Retina (tissue), 1 donor: ENCODE results near the gene ZNF525.
"Not testable (repeated sequence)": the region's sequence is repeated elsewhere in the genome, so short reads cannot be mapped to it uniquely, and the experiment has no call there.

Experiments used
- DNase-seq: peaks from one replicate; pipeline ENCODE4 v3.0.0-alpha.2; 2016

The ZNF525 gene

DNA sequence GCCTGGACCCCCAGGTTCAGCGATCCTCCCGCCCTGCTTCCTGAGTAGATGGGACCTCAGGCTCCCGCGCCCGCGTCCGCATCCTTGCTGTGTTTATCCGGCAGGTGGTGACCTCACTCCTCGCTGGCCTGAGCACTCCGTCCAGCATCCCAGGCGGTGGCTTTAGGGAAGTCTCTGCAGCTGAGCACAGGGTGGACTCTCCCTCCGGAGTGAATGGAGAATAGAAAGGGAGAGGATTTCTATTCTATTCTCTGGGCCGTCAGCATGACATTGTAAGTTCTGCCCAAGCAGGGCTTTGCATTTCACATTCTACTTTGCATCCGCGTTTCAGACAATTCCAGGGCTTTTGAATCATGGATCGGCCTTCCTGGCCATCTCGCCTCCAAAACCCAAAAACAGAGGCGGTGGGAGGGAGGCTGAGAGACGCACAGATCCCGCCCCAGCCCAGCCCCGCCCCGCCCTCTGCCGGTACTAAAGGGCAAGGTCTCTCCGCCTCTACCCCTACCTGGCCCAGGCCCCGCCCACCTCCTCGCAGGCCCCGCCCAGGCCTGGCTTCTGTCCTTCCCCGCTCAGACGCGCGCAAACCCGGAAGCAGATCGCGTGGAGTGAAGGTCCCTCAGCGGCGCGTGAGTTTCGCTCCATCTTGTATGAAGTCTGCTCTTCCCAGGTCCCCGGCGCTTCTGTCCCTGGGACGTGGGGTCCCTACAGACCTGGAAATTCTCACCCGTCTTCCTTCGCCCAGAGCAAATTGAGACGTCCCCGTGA lies at the start of gene ZNF525:
TSS of gene ZNF525 (plus strand) at position 572 of the 765 bp plus-strand sequence. CDS start 6,577 bp downstream, outside the sequence.
- peak; percentile 80 for DNase-seq

DNA sequence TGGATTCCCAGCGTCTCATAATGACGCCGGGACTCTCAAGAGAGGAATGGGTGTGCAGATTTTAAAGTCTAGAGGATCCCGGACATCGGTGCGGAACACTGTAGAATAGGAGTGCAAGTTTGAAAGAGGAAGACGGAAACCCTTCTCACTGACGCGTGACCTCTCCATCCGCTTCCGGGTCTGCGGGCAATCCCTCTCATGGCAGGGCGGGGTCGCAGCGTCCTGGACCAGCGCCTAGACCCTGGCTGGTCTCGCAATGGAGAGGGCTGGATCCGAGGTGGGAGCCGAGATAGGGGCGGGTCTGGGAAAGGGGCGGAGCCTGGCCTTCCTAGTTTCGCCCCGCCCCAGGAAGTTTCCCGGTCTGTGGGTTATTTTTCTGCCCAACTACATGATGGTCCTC lies 36.5 kb upstream of the ZNF525 start:
- no peak for DNase-seq

DNA sequence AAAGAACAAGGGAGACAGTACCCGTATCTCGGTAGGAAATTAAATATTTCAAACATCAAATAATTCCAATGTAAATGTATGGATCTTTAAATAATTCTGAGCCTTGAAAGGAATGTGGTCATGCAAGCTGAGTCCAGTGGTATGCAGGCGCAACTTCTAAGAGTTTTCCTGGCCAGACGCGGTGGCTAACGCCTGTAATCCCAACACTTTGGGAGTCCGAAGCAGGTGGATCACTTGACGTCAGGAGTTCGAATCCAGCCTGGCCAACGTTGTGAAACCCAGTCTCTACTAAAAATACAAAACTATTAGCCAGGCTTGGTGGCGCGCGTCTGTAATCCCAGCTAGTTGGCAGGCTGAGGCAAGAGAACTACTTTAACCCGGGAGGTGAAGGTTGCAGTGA lies 33.0 kb upstream of the ZNF525 start:
- DNase-seq: no peak

DNA sequence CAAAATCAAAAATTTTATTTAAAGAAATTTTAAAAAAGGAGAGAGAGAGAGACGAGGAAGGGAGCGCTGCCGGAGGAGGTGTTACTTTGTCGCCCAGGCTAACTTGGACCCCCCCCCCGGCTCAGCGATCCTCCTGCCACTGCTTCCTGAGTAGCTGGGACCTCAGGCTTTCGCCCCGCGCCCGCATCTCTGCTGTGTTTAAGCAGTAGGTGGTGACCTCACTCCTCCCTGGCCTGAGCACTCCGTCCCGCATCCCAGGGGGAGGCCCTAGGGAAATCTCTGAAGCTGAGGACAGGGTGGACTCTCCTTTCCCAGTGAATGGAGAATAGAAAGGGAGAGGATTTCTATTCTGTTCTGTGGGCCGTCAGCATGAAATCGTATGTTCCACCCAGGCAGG lies 32.4 kb upstream of the ZNF525 start:
- no peak for DNase-seq

DNA sequence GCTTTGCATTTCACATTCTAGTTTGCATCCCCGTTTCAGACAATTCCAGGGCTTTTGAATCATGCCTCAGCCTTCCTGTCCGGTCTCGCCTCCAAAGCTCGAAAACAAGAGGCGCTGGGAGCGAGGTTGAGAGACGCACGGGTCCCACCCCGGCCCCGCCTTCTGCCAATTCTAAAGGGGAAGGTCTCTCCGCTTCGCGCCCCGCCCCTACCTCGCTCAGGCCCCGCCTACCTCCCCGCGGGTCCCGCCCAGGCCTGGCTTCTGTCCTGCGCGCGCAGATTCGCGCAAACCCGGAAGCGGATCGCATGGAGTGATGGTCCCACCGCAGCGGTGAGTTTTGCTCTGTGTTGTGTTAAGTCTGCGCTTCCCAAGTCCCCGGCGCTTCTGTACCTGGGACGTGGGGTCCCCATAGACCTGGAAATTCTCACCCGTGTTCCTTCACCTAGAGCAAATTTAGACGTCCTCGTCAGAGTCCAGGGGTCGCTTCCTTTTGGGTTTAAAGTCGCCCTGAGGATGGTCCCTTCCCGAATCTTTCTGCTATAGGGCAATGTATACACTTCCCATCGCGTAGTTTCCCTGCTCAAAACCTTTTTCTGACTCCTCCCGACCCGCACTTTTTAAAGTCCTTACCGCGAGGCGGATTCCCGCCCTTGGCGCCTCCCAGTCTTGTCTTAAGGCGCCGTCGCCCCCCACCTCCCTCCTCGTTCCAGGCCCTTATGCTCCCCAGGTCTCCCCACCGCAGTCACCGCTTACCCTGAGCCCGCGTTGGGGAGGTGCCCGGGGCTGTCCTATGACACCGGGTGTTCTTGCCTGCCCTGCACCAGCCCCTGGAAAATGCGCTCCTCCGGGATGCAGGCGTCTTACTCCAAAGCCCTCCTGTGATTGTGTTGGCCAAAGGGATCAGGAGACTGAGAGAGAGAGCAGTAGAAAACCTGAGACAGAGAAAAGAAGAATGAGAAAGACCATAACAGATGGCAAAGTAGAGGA lies 31.7 kb upstream of the ZNF525 start, which contains the start of gene ZNF845:
TSS of gene ZNF845 (plus strand) at position 287 of the 987 bp plus-strand sequence. CDS start 7,559 bp downstream, outside the sequence.
- peak; percentile 95 for DNase-seq

DNA sequence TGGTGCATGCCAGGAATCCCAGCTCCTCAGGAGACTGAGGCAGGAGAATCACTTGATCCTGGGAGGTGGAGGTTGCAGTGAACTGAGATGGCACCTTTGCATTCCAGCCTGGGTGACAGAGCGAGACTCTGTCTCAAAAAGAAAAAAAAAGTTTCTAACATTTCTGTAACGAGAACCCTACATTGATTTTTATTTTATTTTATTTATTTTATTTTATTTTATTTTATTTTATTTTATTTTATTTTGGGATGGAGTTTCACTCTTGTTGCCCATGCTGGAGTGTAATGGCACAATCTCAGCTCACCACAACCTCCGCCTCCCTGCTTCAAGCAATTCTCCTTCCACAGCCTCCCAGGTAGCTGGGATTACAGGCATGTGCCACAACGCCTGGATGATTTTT lies 21.1 kb upstream of the ZNF525 start:
- DNase-seq: not testable (repeated sequence)

DNA sequence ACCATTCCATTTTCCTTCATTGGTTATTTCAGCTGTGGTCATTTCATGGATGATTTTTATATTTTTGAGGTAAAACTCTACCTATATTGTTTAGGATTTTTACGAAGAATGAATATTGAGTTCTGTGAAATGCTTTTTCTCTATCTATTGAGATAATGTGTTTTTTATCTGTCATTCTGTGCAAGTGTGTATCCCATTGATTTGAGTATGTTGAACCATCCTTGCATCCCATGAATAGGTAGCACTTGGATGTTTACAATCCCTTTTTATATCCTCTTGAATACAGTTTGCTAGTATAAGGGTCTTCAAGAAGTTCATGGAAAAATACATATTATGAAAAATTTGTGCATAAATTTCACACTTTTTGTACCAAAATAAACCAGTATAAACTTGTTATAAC lies 9.8 kb upstream of the ZNF525 start:
- no peak for DNase-seq

DNA sequence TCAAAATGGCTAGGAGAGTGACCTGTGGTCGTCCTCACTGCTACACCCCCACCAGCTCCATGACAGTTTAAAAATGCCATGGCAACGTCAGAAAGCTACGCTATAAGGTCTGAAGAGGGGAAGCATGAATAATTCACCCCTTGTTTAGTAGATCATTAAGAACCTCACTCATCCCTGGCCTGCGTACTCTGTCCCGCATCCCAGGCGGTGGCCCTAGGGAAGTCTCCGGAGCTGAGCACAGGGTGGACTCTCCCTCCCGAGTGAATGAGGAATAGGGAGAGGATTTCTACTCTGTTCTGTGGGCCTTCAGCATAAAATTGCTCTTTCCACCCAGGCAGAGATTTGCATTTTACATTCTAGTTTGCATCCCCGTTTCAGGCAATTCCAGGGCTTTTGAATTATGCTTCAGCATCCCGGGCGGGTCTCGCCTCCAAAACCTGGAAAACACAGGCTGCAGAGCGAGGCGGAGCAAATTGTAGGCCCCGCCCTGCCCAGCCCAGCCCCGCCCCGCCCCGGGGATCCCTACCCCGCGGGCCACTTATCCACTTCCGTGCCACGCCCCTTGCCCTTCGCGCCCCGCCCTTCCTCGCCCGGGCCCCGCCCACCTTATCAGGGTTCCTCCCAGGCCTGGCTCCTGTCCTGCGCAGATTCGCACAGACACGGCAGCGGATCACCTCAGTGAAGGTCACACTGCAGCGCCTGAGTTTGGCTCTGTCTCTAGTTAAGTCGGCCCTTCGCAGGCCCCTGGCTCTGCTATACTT lies 7.5 kb upstream of the ZNF525 start:
- DNase-seq: no peak

DNA sequence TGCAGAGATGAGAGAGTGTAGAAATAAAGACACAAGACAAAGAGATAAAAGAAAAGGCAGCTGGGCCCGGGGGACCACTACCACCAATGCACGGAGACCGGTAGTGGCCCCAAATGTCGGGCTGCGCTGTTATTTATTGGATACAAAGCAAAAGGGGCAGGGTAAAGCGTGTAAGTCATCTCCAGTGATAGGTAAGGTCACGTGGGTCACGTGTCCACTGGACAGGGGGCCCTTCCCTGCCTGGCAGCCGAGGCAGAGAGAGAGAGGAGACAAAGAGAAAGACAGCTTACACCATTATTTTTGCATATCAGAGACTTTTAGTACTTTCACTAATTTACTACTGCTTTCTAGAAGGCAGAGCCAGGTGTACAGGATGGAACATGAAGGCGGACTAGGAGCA lies 5.4 kb upstream of the ZNF525 start:
- not testable (repeated sequence) for DNase-seq

DNA sequence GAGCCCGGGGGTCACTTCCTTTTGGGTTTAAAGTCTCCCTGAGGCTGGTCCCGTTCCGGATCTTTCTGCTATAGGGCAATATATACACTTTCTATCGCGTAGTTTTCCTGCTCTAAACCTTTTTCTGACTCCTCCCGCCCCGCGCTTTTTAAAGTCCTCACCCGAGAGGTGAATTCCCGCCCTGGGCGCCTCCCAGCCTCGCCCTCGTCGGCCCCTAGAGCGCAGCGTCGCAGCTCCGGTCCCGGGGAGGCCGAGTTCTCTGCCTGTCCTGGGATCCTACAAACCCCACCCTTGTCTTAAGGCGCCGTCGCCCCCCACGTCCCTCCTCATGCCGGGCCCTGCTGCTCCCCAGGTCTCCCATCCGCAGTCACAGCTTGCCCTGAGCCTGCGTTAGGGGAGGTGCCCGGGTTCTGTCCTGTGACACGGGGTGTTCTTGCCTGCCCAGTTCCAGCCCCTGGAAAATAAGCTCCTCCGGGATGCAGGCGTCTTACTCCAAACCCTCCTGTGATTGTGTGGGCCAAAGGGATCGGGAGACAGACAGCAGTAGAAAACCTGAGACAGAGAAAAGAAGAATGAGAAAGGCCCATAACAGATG lies 491 bp downstream of the ZNF525 start:
- DNase-seq: no peak

DNA sequence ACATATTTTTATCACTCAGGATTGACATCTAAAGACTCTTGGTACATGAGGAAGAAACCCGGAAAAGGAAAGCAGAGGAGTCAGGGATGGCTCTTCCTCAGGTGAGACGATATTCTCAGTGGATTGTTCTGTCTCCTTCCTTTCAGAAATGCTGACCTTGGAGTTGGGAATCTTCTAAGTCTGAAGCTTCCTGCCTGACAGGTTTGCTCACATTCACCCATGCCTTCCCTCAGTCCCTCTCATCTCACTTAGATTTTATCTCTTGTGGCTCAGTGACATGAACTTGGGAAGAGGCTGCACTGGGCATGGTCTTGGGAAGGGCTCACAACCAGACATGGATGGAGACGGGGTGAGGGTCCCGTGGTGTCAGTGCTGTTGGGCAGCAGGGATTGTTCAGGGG lies 6.7 kb downstream of the ZNF525 start:
- DNase-seq: no peak

DNA sequence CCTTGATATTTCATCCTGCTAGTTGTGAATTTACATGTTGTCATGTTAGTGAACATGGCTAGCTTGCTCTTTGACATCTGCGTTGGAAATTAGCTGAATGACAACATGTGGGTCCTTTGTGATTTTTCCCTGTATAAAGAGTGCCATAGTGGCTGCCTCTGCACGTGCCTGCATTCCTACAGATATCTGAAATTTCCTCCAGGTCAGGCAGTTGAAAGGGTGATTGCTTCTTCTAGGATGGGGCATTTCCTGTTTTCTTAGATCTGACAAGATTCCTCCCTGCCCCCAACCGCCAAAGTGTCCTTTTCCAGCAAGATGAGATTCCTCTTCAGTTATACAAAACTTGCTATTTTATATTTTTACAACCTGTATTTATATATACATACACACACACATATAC lies 8.8 kb downstream of the ZNF525 start:
- DNase-seq: no peak

DNA sequence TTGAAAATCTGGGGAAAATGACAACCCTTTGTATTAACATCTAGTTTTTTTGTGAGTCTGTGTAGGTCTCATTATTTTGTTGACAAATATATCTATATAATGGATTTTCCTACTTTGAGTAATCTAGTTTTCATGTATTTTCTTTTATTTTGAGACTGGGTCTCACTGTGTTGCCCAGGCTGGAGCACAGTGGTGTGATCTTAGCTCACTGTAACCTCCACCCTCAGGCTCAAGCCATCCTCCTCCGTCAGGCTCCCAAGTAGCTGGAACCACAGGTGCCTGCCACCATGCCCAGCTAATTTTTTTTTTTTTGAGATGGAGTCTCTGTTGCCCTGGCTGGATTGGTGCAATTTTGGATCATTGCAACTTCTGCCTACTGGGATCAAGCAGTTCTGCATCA lies 9.2 kb downstream of the ZNF525 start:
- DNase-seq: no peak

DNA sequence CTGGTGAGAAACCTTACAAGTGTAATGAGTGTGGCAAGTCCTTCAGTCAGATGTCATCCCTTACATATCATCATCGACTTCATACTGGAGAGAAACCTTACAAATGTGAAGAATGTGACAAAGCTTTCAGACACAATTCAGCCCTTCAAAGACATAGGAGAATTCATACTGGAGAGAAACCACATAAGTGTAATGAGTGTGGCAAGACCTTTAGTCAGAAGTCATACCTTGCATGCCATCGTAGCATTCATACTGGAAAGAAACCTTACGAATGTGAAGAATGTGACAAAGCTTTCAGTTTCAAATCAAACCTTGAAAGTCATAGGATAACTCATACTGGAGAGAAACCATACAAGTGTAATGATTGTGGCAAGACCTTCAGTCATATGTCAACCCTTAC lies 15.9 kb downstream of the ZNF525 start:
- DNase-seq: no peak

DNA sequence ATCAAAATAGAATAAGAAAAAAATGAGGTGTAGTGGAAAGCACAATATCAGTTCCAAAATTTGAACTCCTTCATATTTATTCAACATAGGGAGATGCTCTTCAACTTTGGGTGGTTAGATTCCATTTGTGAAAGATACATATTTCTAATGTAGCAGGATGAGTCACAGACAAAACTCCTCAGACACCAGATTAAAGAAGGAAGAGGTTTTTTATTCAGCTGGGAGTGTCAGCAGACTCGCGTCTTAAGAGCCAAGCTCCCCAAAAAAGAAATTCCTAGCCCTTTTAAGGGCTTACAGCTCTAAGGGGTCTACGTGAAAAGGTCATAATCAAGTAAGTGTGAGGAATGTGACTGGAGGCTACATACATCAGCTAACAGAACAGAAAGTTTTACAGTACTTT lies 22.7 kb downstream of the ZNF525 start:
- no peak for DNase-seq

DNA sequence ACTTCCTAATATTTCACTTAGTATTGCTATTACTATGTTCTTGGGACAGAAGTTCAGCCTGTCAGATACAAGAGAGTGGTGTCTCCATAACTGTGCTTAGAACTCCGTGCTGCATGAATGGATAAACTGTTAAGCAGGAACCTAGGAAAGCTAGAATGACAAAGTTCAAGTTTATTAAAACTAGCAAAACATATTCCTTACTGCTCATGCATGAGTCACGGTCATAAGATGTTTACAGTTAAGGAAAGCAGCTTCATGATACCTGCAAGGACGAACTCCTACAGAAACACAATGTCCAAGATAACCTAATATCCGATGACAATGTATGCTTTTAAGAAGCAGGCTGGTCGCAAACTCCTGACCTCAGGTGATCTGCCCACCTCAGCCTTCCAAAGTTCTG lies 23.4 kb downstream of the ZNF525 start:
- DNase-seq: no peak

DNA sequence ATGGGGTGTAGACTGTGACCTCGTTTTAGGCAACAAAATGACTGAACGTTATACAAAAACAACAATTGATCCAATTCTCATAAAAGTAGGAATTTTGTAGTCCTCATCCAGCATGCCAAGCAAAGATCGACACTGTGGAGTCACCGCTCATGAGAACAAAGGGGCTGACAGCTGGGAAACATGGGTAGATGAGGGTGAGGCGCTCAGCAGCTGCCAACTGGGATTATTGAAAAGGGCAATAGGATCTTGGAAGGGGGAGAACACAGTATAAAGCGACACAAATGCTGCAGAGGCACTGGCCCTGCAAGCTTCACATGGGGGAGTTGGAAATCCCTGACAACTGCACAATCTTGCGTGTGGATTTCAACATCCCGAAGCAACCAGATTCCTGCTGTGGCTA lies 24.1 kb downstream of the ZNF525 start:
- DNase-seq: peak; percentile 53

DNA sequence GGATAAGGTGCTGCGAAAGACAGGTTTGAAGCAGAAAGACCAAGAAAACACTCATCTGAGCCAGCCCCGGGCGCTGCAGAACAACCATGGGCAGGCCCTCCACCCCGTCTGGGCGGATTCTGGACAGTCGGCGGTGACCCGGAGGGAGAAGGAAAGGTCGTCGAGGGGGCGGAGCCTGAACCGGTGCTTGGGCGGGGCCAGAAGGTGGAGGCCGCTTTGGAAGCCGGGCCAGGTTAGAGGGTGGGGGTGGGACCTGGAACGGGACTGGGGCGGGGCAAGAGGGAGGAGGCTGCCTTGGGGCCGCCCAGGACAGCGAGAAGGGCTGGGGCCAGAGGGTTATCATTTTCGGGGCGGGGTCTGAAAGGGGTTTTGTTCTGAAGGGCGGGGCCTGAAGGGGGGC lies 24.5 kb downstream of the ZNF525 start:
- peak; percentile 50 for DNase-seq

DNA sequence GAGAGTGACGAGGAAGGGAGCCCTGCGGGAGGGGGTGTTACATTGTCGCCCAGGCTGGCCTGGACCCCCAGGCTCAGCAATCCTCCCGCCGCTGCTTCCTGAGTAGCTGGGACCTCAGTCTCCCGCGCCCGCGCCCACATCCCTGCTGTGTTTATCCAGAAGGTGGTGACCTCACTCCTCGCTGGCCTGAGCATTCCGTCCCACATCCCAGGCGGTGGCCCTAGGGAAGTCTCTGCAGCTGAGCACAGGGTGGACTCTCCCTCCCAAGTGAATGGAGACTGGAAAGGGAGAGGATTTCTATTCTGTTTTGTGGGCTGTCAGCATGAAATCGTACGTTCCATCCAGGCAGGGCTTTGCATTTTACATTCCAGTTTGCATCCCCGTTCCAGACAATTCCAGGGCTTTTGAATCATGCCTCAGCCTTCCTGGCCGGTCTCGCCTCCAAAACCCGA lies 29.0 kb downstream of the ZNF525 start:
- DNase-seq: no peak

DNA sequence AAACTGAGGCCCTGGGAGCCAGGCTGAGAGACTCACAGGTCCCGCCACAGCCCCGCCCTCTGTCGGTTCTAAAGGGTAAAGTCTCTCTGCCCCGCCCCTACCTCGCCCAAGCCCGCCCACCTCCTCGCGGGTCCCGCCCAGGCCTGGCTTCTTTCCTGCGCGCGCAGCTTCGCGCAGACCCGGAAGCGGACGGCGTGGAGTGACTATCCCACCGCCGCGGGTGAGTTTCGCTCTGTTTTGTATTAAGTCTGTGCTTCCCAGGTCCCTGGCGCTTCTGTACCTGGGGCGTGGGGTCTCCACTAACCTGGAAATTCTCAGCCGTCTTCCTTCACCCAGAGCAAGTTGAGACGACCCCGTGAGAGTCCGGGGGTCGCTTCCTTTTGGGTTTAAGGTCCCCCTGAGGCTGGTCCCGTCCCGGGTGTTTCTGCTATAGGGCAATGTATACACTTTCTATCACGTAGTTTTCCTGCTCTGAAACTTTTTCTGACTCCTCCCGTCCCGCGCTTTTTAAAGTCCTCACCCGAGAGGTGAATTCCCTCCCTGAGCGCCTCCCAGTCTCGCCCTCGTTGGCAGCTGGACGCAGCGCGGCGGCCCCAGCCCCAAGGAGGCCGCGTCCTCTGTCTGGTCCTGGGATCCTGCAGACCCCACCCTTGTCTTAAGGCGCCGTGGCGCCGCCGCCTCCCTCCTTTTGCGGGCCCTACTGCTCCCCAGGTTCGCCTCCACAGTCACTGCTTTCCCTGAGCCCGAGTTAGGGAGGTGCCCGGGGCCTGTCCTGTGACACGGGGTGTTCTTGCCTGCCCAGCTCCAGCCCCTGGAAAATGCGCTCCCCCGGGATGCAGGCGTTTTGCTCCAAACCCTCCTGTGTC lies 29.7 kb downstream of the ZNF525 start, which contains the start of gene ZNF765:
TSS of gene ZNF765 (plus strand) at position 176 of the 866 bp plus-strand sequence. CDS start 2,867 bp downstream, outside the sequence.
- DNase-seq: peak; percentile 94

DNA sequence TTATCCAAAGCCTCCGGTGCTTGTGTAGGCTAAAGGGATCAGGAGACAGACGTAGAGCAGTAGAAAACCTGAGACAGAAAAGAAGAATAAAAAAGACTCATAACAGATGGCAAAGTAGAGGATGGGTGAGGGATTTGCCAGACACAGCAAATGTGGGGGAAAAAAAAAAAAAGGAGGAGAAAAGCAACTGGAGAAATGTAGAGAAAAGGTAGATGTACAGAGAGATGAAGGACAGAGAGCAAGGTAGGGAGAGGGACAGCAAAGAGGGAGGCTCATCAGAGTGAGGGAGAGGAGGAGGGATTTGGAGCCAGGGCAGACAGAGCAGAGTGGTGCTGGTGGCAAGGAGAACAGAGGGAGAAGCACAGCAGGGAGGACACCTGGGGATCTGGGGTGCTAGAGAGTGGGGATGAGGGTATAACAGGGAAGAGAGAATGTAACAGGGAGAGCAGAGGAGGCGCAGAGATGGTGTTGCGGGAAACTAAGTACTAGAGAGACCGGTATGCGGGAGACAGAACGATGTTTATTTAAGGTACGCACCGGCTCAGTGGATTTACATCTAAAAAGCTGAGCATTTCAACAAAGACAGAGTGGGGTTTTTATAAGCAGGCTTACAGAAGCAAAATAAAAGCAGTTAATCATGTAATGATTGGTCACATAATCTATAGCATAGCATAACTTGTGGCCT lies 30.5 kb downstream of the ZNF525 start:
- DNase-seq: peak; percentile 2
